IMR-90 (cell line): Measurements from ENCODE around the gene C2. TPM values are rescaled to one million over a fixed set of nuclear protein-coding genes. Genes with fewer than 3 reads are reported as not detected.
A peak's percentile ranks its signal among the peaks of the same experiment; 100 is the strongest.

Experiments
- ATAC-seq: fragments of 200-7000 bp; cut with Tn5 transposase; 2 replicates; pipeline ENCODE4 v1.9.1; 2020; ENCODE audit warnings: low read depth, mild to moderate bottlenecking, moderate library complexity
- BruUV-seq: library from RNA; stranded (reverse); fragments of 400-500 nt; replicated peaks from 2 replicates; lab custom pipeline; 2021; lab: Mats Ljungman, UMichigan
- CTCF ChIA-PET: fragments of 300-600 bp; formaldehyde crosslinking; extraction: SDS; loops from one replicate; lab custom pipeline; 2021; ENCODE audit warnings: antibody characterized with exemption; lab: Yijun Ruan, JAX
- POLR2A ChIA-PET: fragments of 300-600 bp; sonication (Branson Sonifier 250); formaldehyde crosslinking; loops from one replicate; lab custom pipeline; 2022; ENCODE audit warnings: antibody characterized with exemption; ENCODE audit not compliant: unreplicated experiment; lab: Charles Lee
- DNase-seq: peaks from one replicate; pipeline ENCODE4 v3.0.0; 2013
- H2AFZ ChIP-seq: replicated peaks from 2 replicates; pipeline ENCODE3; 2013; ENCODE audit warnings: low read length, mild to moderate bottlenecking; ENCODE audit not compliant: poor library complexity
- H2AK5ac ChIP-seq: 2 replicates; pipeline ENCODE4 v1.6.1; 2013; ENCODE audit warnings: low read depth, low read length, inconsistent platforms
- H2AK9ac ChIP-seq: replicated peaks from 2 replicates; pipeline ENCODE3; 2013; ENCODE audit warnings: mild to moderate bottlenecking, low read depth, low read length, moderate library complexity; ENCODE audit not compliant: poor library complexity
- H2BK120ac ChIP-seq: 2 replicates; pipeline ENCODE4 v1.6.1; 2013; ENCODE audit warnings: low read depth, low read length, inconsistent platforms
- H2BK15ac ChIP-seq: 3 replicates; pipeline ENCODE4 v1.6.1; 2013; ENCODE audit warnings: low read depth, low read length, inconsistent platforms
- H2BK20ac ChIP-seq: 2 replicates; pipeline ENCODE4 v1.6.1; 2013; ENCODE audit warnings: low read depth, mild to moderate bottlenecking, inconsistent platforms, low read length, moderate library complexity
- H2BK5ac ChIP-seq: 2 replicates; pipeline ENCODE4 v1.6.1; 2013; ENCODE audit warnings: mild to moderate bottlenecking, low read depth, low read length, inconsistent platforms; ENCODE audit not compliant: poor library complexity, severe bottlenecking
- H3K14ac ChIP-seq: replicated peaks from 2 replicates; pipeline ENCODE4 v1.6.1; 2013; ENCODE audit warnings: low read depth, low read length, inconsistent platforms
- H3K18ac ChIP-seq: 2 replicates; pipeline ENCODE4 v1.6.1; 2013; ENCODE audit warnings: low read depth, low read length, control low read depth
- H3K23ac ChIP-seq: 2 replicates; pipeline ENCODE4 v1.6.1; 2013; ENCODE audit warnings: low read depth, low read length, inconsistent platforms
- H3K27ac ChIP-seq: 2 replicates; pipeline ENCODE4 v1.5.1; 2013; ENCODE audit warnings: mild to moderate bottlenecking, control low read depth, low read length; ENCODE audit not compliant: insufficient read depth
- H3K27me3 ChIP-seq: 2 replicates; pipeline ENCODE4 v1.6.1; 2013; ENCODE audit warnings: low read length; ENCODE audit not compliant: control insufficient read depth, insufficient read depth
- H3K36me3 ChIP-seq: 2 replicates; pipeline ENCODE4 v1.6.1; 2013; ENCODE audit warnings: low read length, mixed read lengths; ENCODE audit not compliant: control insufficient read depth, insufficient read depth
- H3K4ac ChIP-seq: 2 replicates; pipeline ENCODE4 v1.6.1; 2013; ENCODE audit warnings: low read depth, low read length, inconsistent platforms
- H3K4me1 ChIP-seq: 2 replicates; pipeline ENCODE4 v1.6.1; 2013; ENCODE audit warnings: low read length, mixed read lengths; ENCODE audit not compliant: control insufficient read depth, insufficient read depth
- H3K4me2 ChIP-seq: 2 replicates; pipeline ENCODE4 v1.6.1; 2013; ENCODE audit warnings: low read depth, mild to moderate bottlenecking, control low read depth, low read length, moderate library complexity
- H3K4me3 ChIP-seq: 2 replicates; pipeline ENCODE4 v1.5.1; 2013; ENCODE audit warnings: low read depth, mild to moderate bottlenecking, control low read depth, low read length, moderate library complexity; ENCODE audit not compliant: insufficient read depth
- H3K56ac ChIP-seq: 2 replicates; pipeline ENCODE4 v1.6.1; 2013; ENCODE audit warnings: low read length, inconsistent platforms; ENCODE audit not compliant: insufficient read depth; ENCODE audit errors: extremely low read depth
- H3K79me1 ChIP-seq, 2 experiments: 2 replicates each; pipeline ENCODE4 v1.6.1; 2013; ENCODE audit warnings: low read length in 2 of 2, inconsistent platforms in 1 of 2, low read depth in 1 of 2
- H3K9ac ChIP-seq: 2 replicates; pipeline ENCODE4 v1.6.1; 2013; ENCODE audit warnings: low read depth, low read length, control low read depth
- H3K9me1 ChIP-seq: 2 replicates; pipeline ENCODE4 v1.6.1; 2013; ENCODE audit warnings: low read length, inconsistent platforms; ENCODE audit not compliant: insufficient read depth
- H3K9me3 ChIP-seq: 2 replicates; pipeline ENCODE4 v1.6.1; 2013; ENCODE audit warnings: low read length; ENCODE audit not compliant: control insufficient read depth, insufficient read depth
- H4K20me1 ChIP-seq: 2 replicates; pipeline ENCODE4 v1.6.1; 2013; ENCODE audit warnings: low read length, inconsistent platforms; ENCODE audit not compliant: insufficient read depth
- H4K5ac ChIP-seq: 2 replicates; pipeline ENCODE4 v1.6.1; 2013; ENCODE audit warnings: mild to moderate bottlenecking, low read depth, low read length, control low read depth
- H4K8ac ChIP-seq, 2 experiments: 2 replicates each; pipeline ENCODE4 v1.6.1; 2013; ENCODE audit warnings: low read depth in 2 of 2, low read length in 2 of 2, control low read depth in 1 of 2, inconsistent platforms in 1 of 2
- H4K91ac ChIP-seq: 2 replicates; pipeline ENCODE4 v1.6.1; 2013; ENCODE audit warnings: low read depth, low read length, inconsistent platforms; ENCODE audit not compliant: insufficient read depth
- CHD1 ChIP-seq: IDR thresholded peaks from 2 replicates; pipeline ENCODE4 v1.6.1; 2012; ENCODE audit warnings: low read depth, low read length, improper control_type of control experiment
- FOS ChIP-seq: fragments of 150-350 bp; IDR thresholded peaks from 2 replicates; pipeline ENCODE4 v1.6.1; 2016; ENCODE audit warnings: low read depth, low read length
- MAFK ChIP-seq: IDR thresholded peaks from 2 replicates; pipeline ENCODE4 v1.6.1; 2012; ENCODE audit warnings: low read depth, low read length, improper control_type of control experiment
- MAZ ChIP-seq: IDR thresholded peaks from 2 replicates; pipeline ENCODE4 v1.6.1; 2012; ENCODE audit warnings: low read depth, mild to moderate bottlenecking, low read length, improper control_type of control experiment, moderate library complexity, borderline replicate concordance
- RCOR1 ChIP-seq: IDR thresholded peaks from 2 replicates; pipeline ENCODE4 v1.6.1; 2012; ENCODE audit warnings: mild to moderate bottlenecking, low read length, improper control_type of control experiment; ENCODE audit not compliant: insufficient replicate concordance
- WGBS, 2 experiments: methylation state at CpG; one replicate each; pipeline versions ENCODE4 v1.1.5 to v1.1.7; 2013; ENCODE audit warnings: missing lambda C conversion rate in 2 of 2; ENCODE audit not compliant: insufficient read length in 1 of 2; ENCODE audit errors: extremely low coverage in 2 of 2; 5-methylcytosine and 5-hydroxymethylcytosine counted together
- dilution Hi-C: fragments of 300-500 bp; cut with HindIII; formaldehyde crosslinking; loops from one replicate; pipeline ENCODE4 v1.14.3; 2018; ENCODE audit warnings: low sequenced_read_pairs; ENCODE audit not compliant: unreplicated experiment
- in situ Hi-C: fragments of 300-500 bp; cut with MboI; formaldehyde crosslinking; loops from 3 replicates; pipeline ENCODE4 v1.14.3; 2019; ENCODE audit warnings: low sequenced_read_pairs, inconsistent platforms, mixed read lengths
- intact Hi-C: fragments of 100-400 bp; cut with micrococcal nuclease; formaldehyde crosslinking; loops from 2 replicates; pipeline ENCODE4 v1.10.0; 2022
- polyA plus RNA-seq, 3 experiments: library from polyadenylated mRNA; depleted of rRNA; stranded (reverse); fragments of >200 nt; gene quantifications; 2 replicates each; pipeline ENCODE4 v1.2.3, GENCODE V29; 2012; ENCODE audit warnings: low replicate concordance in 1 of 3
- total RNA-seq: library from RNA; depleted of rRNA; stranded (reverse); fragments of >200 nt; gene quantifications from 2 replicates; pipeline ENCODE4 v1.2.3, GENCODE V29; 2012
- TF ChIP-seq, protein P1 (sequence below): fragments of 150-350 bp; IDR thresholded peaks from 2 replicates; pipeline ENCODE4 v1.6.1; 2017; ENCODE audit warnings: mild to moderate bottlenecking, antibody characterized with exemption, low read length, low read depth
- TF ChIP-seq, protein P2 (sequence below): conservative IDR thresholded peaks from 2 replicates; pipeline ENCODE4 v1.5.1; 2012; ENCODE audit warnings: mild to moderate bottlenecking, low read depth, low read length, improper control_type of control experiment

Gene C2
- total and polyA plus RNA-seq, 2 of the 4 experiments (the other 2 are of a cell fraction): 0.18 to 0.19 TPM

- Histone ChIP-seq H3K79me1 (peaks cover 28 to 57% of the 10 kb centered on the region in 2 experiments), H2AK9ac (peak overlapping the region; percentile 6), H3K4me1 (peaks cover 8% of the 10 kb centered on the region), H3K4me2 (peak overlapping the region; percentile 92), H2AFZ (peak overlapping the region; percentile 93), H3K36me3 (peaks cover 30% of the 10 kb centered on the region), H4K20me1 (peaks cover 7% of the 10 kb centered on the region), H3K9me3 (no peaks in the 10 kb centered on the region), H3K4me3 (peak overlapping the region; percentile 92), H3K9ac (peak overlapping the region; percentile 44), H3K9me1 (no peaks in the 10 kb centered on the region; the same call in 1 of the 2 replicates), H3K23ac (peak overlapping the region; percentile 59; the same call in 1 of the 2 replicates), H4K8ac (peak overlapping the region in 1 of 2 experiments; percentile 31; a peak in 1 of 4 replicates), H3K4ac (peak overlapping the region; percentile 46), H4K5ac (no peak overlapping the region), H3K27ac (peak overlapping the region; percentile 67), H2BK5ac (no peak overlapping the region), H2BK15ac (no peak overlapping the region), H3K18ac (no peak overlapping the region), H3K56ac (0 out of 2 replicates have a peak overlapping the region, but pooled peaks have one; percentile 1), H2BK120ac (no peak overlapping the region), H3K27me3 (no peaks in the 10 kb centered on the region), H2AK5ac (peak overlapping the region; percentile 17; the same call in 1 of the 2 replicates), H4K91ac (0 out of 2 replicates have a peak overlapping the region, but pooled peaks have one; percentile 15), H3K14ac (peak overlapping the region; percentile 64; the same call in 1 of the 2 replicates), H2BK20ac (no peak overlapping the region)
- TF ChIP-seq CHD1 (no peak), RCOR1 (no peak), MAZ (no peak), MAFK (no peak), FOS (no peak)
- TF ChIP-seq, protein P1, sequence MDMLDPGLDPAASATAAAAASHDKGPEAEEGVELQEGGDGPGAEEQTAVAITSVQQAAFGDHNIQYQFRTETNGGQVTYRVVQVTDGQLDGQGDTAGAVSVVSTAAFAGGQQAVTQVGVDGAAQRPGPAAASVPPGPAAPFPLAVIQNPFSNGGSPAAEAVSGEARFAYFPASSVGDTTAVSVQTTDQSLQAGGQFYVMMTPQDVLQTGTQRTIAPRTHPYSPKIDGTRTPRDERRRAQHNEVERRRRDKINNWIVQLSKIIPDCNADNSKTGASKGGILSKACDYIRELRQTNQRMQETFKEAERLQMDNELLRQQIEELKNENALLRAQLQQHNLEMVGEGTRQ: no peak
- TF ChIP-seq, protein P2, sequence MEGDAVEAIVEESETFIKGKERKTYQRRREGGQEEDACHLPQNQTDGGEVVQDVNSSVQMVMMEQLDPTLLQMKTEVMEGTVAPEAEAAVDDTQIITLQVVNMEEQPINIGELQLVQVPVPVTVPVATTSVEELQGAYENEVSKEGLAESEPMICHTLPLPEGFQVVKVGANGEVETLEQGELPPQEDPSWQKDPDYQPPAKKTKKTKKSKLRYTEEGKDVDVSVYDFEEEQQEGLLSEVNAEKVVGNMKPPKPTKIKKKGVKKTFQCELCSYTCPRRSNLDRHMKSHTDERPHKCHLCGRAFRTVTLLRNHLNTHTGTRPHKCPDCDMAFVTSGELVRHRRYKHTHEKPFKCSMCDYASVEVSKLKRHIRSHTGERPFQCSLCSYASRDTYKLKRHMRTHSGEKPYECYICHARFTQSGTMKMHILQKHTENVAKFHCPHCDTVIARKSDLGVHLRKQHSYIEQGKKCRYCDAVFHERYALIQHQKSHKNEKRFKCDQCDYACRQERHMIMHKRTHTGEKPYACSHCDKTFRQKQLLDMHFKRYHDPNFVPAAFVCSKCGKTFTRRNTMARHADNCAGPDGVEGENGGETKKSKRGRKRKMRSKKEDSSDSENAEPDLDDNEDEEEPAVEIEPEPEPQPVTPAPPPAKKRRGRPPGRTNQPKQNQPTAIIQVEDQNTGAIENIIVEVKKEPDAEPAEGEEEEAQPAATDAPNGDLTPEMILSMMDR: no peak
- BruUV-seq: no TSS peak
- dilution Hi-C loops: no loop called here
- 53% methylated on average over 2 of the region's 4 CpGs; no CpG with 5 or more reads in 1 of the 2 experiments for WGBS, 2 experiments
- ChIA-PET CTCF (no interaction called here), POLR2A (no interaction called here)
- ATAC-seq (no peak), DNase-seq (no peak)
- in situ Hi-C loops: no loop called here
- intact Hi-C loops: no loop called here
Measured at GRCh38 chr6:31896493-31896855, 31.0 kb upstream of the C2 start.
